ENCODE results near the gene ZNF793.

- TF ChIP-seq SP2 (IDR thresholded peaks at IDR 0.05; ENCODE audit: low read length) (no peak), ZNF274 (IDR thresholded peaks at IDR 0.05; ENCODE audit: borderline replicate concordance, extremely low read depth, low read length) (no peak), CTCF (IDR thresholded peaks at IDR 0.05; ENCODE audit: control extremely low read depth in 1 of 3, insufficient read depth in 1 of 3, low read depth in 1 of 3, low read length in 3 of 3) (peak in 2 of 3 experiments; percentile 34 to 59; a peak in 2 of 4 replicates), SP1 (IDR thresholded peaks at IDR 0.05; ENCODE audit: low read depth, low read length) (no peak), YY1 (IDR thresholded peaks at IDR 0.05; ENCODE audit: low read depth, low read length) (no peak), USF2 (IDR thresholded peaks at IDR 0.05; ENCODE audit: low read length) (no peak), TCF12 (IDR thresholded peaks at IDR 0.05; ENCODE audit: low read depth, low read length) (no peak)
Measured at GRCh38 chr19:37583340-37583739, 76.6 kb downstream of the ZNF793 start.
